Stomach (tissue), 9 donors: ENCODE data around the gene CCDC106. TPM values are rescaled to one million over a fixed set of nuclear protein-coding genes. Genes with fewer than 3 reads are reported as not detected.

Experiments used
- DNase-seq, 2 donors: peaks; one replicate each; pipeline versions ENCODE4 v3.0.0 to v3.0.0-alpha.2; 2013 to 2019
- H3K27ac ChIP-seq, 5 donors: fragments of 200-600 bp in 4 of 5; sonication (generic) in 4 of 5; one replicate each; pipeline ENCODE4 v1.5.1; 2013 to 2019; ENCODE audit warnings: mild to moderate bottlenecking in 1 of 5, moderate library complexity in 1 of 5
- H3K27me3 ChIP-seq, 3 donors: fragments of 200-600 bp; sonication (generic); one replicate each; pipeline ENCODE4 v1.5.1; 2017 to 2019; ENCODE audit warnings: mixed run types in 1 of 3
- H3K36me3 ChIP-seq, 4 donors: fragments of 200-600 bp; sonication (generic); 1 replicate in 3 of 4; 2 replicates in 1 of 4; pipeline ENCODE4 v1.5.1; 2016 to 2019
- H3K4me1 ChIP-seq, 4 donors: fragments of 200-600 bp; sonication (generic); one replicate each; pipeline ENCODE4 v1.5.1; 2016 to 2019
- H3K4me3 ChIP-seq, 4 donors: fragments of 200-600 bp; sonication (generic) in 3 of 4; one replicate each; pipeline ENCODE4 v1.5.1; 2016 to 2019; ENCODE audit warnings: mild to moderate bottlenecking in 1 of 4
- H3K9me3 ChIP-seq, 4 donors: fragments of 200-600 bp; sonication (generic); one replicate each; pipeline ENCODE4 v1.5.1; 2016 to 2019
- CTCF ChIP-seq, 7 experiments: fragments of 450-650 bp in 4 of 7; fragments of 200-600 bp in 3 of 7; sonication (generic) in 3 of 7; IDR thresholded peaks; one replicate each; pipeline ENCODE4 v1.5.1; 2016 to 2019; ENCODE audit warnings: antibody characterized with exemption in 7 of 7, control low read depth in 2 of 7, mild to moderate bottlenecking in 1 of 7
- EP300 ChIP-seq: sonication (generic); formaldehyde crosslinking; IDR thresholded peaks from one replicate; pipeline ENCODE4 v1.6.1; 2017; ENCODE audit warnings: antibody characterized with exemption
- POLR2A ChIP-seq, 4 donors: fragments of 450-650 bp; IDR thresholded peaks; one replicate each; pipeline ENCODE4 v1.6.1; 2016; ENCODE audit warnings: antibody characterized with exemption in 4 of 4, control low read depth in 2 of 4, mild to moderate bottlenecking in 1 of 4, moderate library complexity in 1 of 4
- POLR2AphosphoS5 ChIP-seq, 3 donors: sonication (generic); formaldehyde crosslinking; IDR thresholded peaks; one replicate each; pipeline ENCODE4 v1.6.1; 2016; ENCODE audit warnings: antibody characterized with exemption in 3 of 3
- WGBS, 5 donors: extraction: QIAGEN DNeasy Blood & Tissue Kit in 3 of 5; methylation state at CpG; one replicate each; pipeline versions ENCODE4 v1.1.5 to v1.1.7; 2013 to 2018; 5-methylcytosine and 5-hydroxymethylcytosine counted together
- intact Hi-C: fragments of 100-400 bp; cut with DNase I; formaldehyde crosslinking; loops from one replicate; pipeline ENCODE4 v1.15.1; 2023; ENCODE audit warnings: low total_unique reads
- polyA plus RNA-seq, 3 donors: library from polyadenylated mRNA; stranded (reverse); fragments of 200-250 nt; gene quantifications; one replicate each; pipeline ENCODE4 v1.2.3, GENCODE V29; 2013
- total RNA-seq, 5 donors: library from RNA; depleted of rRNA; stranded (reverse); fragments of >200 nt; gene quantifications; one replicate each; pipeline versions ENCODE4 v1.1.0 to v1.2.3, GENCODE V29; 2014 to 2016
- donor health status: healthy with polysubstance abuse.
- donor health status: Bipolar disorder and iron deficiency.
- donor health status: healthy.

The CCDC106 gene
- total and polyA plus RNA-seq, 8 donors, result 3.5 to 25.5 (median 13.7) TPM

GRCh38 chr19:55638864-55639359 is 9.1 kb upstream of the CCDC106 start:
- H3K4me1 ChIP-seq, result peaks cover 49 to 87% (median 83%) of the 10 kb centered on the region in 4 donors
- no peaks in the 10 kb centered on the region for H3K9me3 ChIP-seq
- H3K27me3 ChIP-seq, result peaks cover 0 to 6% (median 0%) of the 10 kb centered on the region in 3 donors
- peaks cover 0 to 8% (median 0%) of the 10 kb centered on the region in 4 donors for H3K36me3 ChIP-seq
- no peak overlapping the region for H3K4me3 ChIP-seq
- peak overlapping the region in 2 of 5 donors; percentile 97 for H3K27ac ChIP-seq
- TF ChIP-seq POLR2AphosphoS5 (IDR thresholded peaks at IDR 0.05) (no peak), CTCF (IDR thresholded peaks at IDR 0.05) (peak in 1 of 7 experiments; percentile 35), EP300 (no peak), POLR2A (IDR thresholded peaks at IDR 0.05) (no peak)
- DNase-seq, result peak in 1 of 2 donors; percentile 67
- WGBS, 5 donors, result 81 to 89% (median 89%) methylated on average over 6 of the region's 6 CpGs
- intact Hi-C loops, result no loop called here

GRCh38 chr19:55640043-55640576 is 7.9 kb upstream of the CCDC106 start:
- peak overlapping the region; percentile 89 to 97 (median 95) for H3K27ac ChIP-seq
- DNase-seq, result peak; percentile 71 to 91
- intact Hi-C loops, result no loop called here
- H3K4me1 ChIP-seq, result peaks cover 54 to 92% (median 89%) of the 10 kb centered on the region in 4 donors
- TF ChIP-seq EP300 (no peak), POLR2AphosphoS5 (IDR thresholded peaks at IDR 0.05) (peak in 1 of 3 donors; percentile 58), POLR2A (IDR thresholded peaks at IDR 0.05) (no peak), CTCF (IDR thresholded peaks at IDR 0.05) (peak in 5 of 7 experiments; percentile 15 to 57 (median 28))
- H3K9me3 ChIP-seq, result no peaks in the 10 kb centered on the region
- WGBS, 5 donors, result 13 to 17% (median 16%) methylated on average over 29 to 38 of the region's 38 CpGs
- H3K36me3 ChIP-seq, result peaks cover 7 to 15% (median 7%) of the 10 kb centered on the region in 4 donors
- peak overlapping the region; percentile 74 to 98 (median 97) for H3K4me3 ChIP-seq
- peaks cover 0 to 6% (median 0%) of the 10 kb centered on the region in 3 donors for H3K27me3 ChIP-seq

GRCh38 chr19:55640577-55641425 is 7.2 kb upstream of the CCDC106 start, which contains the start of gene ZNF580:
Gene ZNF580 (plus strand): TSS chr19:55641002. CDS start chr19:55642509, 1,507 bp downstream.
- 0 to 2% (median 1%) methylated on average over 31 to 89 of the region's 89 CpGs for WGBS, 5 donors
- peaks cover 11 to 22% (median 14%) of the 10 kb centered on the region in 4 donors for H3K36me3 ChIP-seq
- peaks cover 0 to 6% (median 0%) of the 10 kb centered on the region in 3 donors for H3K27me3 ChIP-seq
- H3K9me3 ChIP-seq, result no peaks in the 10 kb centered on the region
- H3K4me1 ChIP-seq, result peaks cover 51 to 90% (median 87%) of the 10 kb centered on the region in 4 donors
- peak within 1 kb of the TSS; percentile 89 to 97 (median 95) for H3K27ac ChIP-seq
- intact Hi-C loops, result no loop called here
- H3K4me3 ChIP-seq, result peak within 1 kb of the TSS; percentile 74 to 98 (median 97)
- DNase-seq, result peak; percentile 63 to 89
- TF ChIP-seq EP300, result no peak
- TF ChIP-seq POLR2AphosphoS5 (IDR thresholded peaks at IDR 0.05), result peak in 2 of 3 donors; percentile 13 to 33
- no peak for TF ChIP-seq POLR2A (IDR thresholded peaks at IDR 0.05)
- no peak for TF ChIP-seq CTCF (IDR thresholded peaks at IDR 0.05)
